Type B pancreatic cell (in vitro differentiated cells): ENCODE measurements around the gene XCR1. TPM values are rescaled to one million over a fixed set of nuclear protein-coding genes. Genes with fewer than 3 reads are reported as not detected.

ENCODE experiments used
- DNase-seq: peaks from one replicate; pipeline ENCODE4 v3.0.0; 2021; ENCODE audit warnings: mixed read lengths; ENCODE audit not compliant: unreplicated experiment; ENCODE audit errors: extremely low spot score
- H3K27ac Mint-ChIP-seq: 2 replicates; pipeline ENCODE4 v1.8.0; 2021; ENCODE audit warnings: mild to moderate bottlenecking, mixed read lengths
- H3K27me3 Mint-ChIP-seq: 2 replicates; pipeline ENCODE4 v1.8.0; 2021; ENCODE audit warnings: mixed read lengths
- H3K36me3 Mint-ChIP-seq: 2 replicates; pipeline ENCODE4 v1.8.0; 2021; ENCODE audit warnings: mixed read lengths
- H3K4me1 Mint-ChIP-seq: one replicate; pipeline ENCODE4 v1.8.0; 2021; ENCODE audit warnings: mixed read lengths; ENCODE audit not compliant: unreplicated experiment
- H3K4me3 Mint-ChIP-seq: 2 replicates; pipeline ENCODE4 v1.8.0; 2021; ENCODE audit warnings: mild to moderate bottlenecking, mixed read lengths
- H3K9me3 Mint-ChIP-seq: 2 replicates; pipeline ENCODE4 v1.8.0; 2021; ENCODE audit warnings: mixed read lengths
- total RNA-seq: library from RNA; stranded (reverse); gene quantifications from 2 replicates; pipeline ENCODE4 v1.2.1, GENCODE V29; 2021; ENCODE audit warnings: low replicate concordance
- TF ChIP-seq, protein P1 (sequence below): fragments of 200-600 bp; sonication (generic); conservative IDR thresholded peaks from 2 replicates; pipeline ENCODE4 v1.5.0; 2021; ENCODE audit warnings: antibody characterized with exemption, mild to moderate bottlenecking

The XCR1 gene
- total RNA-seq, 1 donor from 2014 or later: 3.6 TPM

DNA sequence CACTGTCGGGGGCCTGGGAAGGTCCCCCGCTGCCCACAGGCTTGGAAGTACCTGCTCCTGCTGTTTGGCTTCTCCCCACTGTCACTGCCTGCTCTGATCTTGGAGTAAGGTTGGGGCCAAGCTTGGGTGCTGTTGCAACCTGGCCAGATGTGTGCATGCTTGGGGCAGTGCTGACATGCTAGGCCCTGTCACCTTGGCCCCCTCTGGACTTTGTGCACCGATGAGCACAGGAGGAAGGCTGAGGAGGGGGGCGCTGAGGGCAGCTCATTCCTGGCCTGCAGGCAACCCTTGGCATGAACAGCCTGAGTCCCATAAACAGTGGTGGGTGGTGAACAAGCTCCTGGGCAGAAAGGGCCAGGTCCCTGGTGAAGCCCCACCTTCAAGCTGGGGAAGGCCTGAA is 4.0 kb upstream of the XCR1 start:
- DNase-seq: no peak
- H3K4me3 Mint-ChIP-seq: no peak overlapping the region
- TF ChIP-seq, protein P1, sequence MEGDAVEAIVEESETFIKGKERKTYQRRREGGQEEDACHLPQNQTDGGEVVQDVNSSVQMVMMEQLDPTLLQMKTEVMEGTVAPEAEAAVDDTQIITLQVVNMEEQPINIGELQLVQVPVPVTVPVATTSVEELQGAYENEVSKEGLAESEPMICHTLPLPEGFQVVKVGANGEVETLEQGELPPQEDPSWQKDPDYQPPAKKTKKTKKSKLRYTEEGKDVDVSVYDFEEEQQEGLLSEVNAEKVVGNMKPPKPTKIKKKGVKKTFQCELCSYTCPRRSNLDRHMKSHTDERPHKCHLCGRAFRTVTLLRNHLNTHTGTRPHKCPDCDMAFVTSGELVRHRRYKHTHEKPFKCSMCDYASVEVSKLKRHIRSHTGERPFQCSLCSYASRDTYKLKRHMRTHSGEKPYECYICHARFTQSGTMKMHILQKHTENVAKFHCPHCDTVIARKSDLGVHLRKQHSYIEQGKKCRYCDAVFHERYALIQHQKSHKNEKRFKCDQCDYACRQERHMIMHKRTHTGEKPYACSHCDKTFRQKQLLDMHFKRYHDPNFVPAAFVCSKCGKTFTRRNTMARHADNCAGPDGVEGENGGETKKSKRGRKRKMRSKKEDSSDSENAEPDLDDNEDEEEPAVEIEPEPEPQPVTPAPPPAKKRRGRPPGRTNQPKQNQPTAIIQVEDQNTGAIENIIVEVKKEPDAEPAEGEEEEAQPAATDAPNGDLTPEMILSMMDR: no peak
- H3K4me1 Mint-ChIP-seq: no peaks in the 10 kb centered on the region
- H3K27me3 Mint-ChIP-seq: no peaks in the 10 kb centered on the region
- H3K9me3 Mint-ChIP-seq: peaks cover 6% of the 10 kb centered on the region
- no peak overlapping the region for H3K27ac Mint-ChIP-seq
- H3K36me3 Mint-ChIP-seq: no peaks in the 10 kb centered on the region

DNA sequence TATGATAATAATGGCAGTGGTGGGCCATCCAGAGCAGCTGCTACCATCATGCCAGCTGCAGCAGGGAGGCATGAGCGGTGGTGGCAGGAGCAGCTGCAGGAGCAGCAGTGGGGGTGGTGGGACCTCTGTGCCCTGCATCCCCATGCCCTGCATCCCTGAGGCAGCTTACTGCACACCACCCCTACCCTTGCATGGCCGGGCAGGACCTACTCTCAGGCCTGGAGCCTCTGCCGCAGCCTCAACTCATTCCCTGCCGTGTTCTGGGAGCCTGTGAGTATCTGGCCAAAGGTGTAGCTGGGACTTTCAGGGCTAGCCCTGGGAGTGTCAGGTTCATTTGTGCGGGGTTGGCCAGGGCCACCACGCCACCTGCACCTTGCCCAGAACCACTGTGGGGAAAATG is 3.3 kb upstream of the XCR1 start:
- DNase-seq: no peak
- H3K9me3 Mint-ChIP-seq: peaks cover 6% of the 10 kb centered on the region
- H3K27ac Mint-ChIP-seq: no peak overlapping the region
- no peaks in the 10 kb centered on the region for H3K4me1 Mint-ChIP-seq
- TF ChIP-seq, protein P1: no peak
- no peaks in the 10 kb centered on the region for H3K27me3 Mint-ChIP-seq
- H3K36me3 Mint-ChIP-seq: no peaks in the 10 kb centered on the region
- H3K4me3 Mint-ChIP-seq: no peak overlapping the region

DNA sequence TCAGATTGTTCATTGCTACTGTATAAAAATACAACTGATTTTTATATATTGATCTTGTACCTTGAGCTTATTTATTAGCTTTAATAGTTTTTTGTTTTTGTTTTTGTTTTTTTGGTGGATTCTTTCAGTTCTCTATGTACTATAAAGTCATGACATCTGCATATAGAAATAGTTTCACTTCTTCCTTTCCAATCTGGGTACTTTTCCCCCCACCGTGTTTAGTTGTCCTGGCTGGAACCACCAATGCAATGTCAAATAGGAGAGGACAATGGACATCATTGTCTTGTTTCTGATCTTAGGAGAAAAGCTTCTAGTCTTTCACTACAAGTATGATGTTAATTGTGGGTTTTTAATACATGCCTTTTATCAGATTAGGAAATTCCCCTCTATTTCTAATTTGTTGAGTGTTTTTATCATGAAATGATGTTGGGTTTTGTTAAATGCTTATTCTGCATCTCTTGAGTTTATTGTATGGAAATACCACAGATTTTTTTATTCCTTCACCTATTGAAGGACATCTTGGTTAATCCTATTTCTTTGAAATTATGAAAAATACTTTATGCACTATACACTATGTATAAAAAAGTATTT is 2.8 kb upstream of the XCR1 start:
- no peaks in the 10 kb centered on the region for H3K27me3 Mint-ChIP-seq
- H3K27ac Mint-ChIP-seq: no peak overlapping the region
- TF ChIP-seq, protein P1: no peak
- DNase-seq: no peak
- no peaks in the 10 kb centered on the region for H3K4me1 Mint-ChIP-seq
- no peak overlapping the region for H3K4me3 Mint-ChIP-seq
- H3K9me3 Mint-ChIP-seq: peaks cover 6% of the 10 kb centered on the region
- H3K36me3 Mint-ChIP-seq: no peaks in the 10 kb centered on the region

DNA sequence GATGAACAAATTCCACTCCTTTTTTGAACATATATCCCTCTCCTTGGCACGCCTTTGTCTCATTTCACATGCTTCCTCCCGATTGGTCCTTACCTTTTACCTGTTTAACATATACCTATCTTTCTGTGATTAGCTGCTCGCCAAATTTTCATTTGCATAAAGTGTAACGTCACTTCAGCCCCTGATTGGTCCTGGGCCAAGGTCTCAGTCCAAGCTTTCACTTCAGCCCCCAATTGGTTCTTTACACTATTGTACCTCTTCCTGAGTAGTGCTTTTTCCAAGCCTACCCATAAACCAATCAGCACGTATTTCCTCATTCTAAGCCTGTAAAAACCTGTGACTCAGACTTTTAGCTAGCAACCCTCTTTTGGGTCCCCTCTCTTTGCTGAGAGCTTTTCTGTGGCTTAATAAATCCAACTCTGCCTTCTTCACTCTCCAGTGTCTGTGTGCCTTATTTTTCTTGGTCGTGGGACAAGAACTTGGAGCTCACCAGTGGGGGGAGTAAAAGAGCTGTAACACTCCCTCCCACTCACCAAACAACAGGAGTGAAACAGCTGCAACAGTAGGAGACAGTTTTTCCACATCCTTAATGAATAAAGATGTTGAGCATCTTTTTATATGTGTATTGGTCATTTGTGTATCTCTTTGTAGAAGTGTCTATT is 584 bp upstream of the XCR1 start:
- DNase-seq: no peak
- Mint-ChIP-seq H3K9me3 (peaks cover 6% of the 10 kb centered on the region), H3K4me3 (peak overlapping the region; percentile 55), H3K36me3 (no peaks in the 10 kb centered on the region), H3K4me1 (no peaks in the 10 kb centered on the region), H3K27ac (peak overlapping the region; percentile 91), H3K27me3 (no peaks in the 10 kb centered on the region)
- TF ChIP-seq, protein P1: no peak

DNA sequence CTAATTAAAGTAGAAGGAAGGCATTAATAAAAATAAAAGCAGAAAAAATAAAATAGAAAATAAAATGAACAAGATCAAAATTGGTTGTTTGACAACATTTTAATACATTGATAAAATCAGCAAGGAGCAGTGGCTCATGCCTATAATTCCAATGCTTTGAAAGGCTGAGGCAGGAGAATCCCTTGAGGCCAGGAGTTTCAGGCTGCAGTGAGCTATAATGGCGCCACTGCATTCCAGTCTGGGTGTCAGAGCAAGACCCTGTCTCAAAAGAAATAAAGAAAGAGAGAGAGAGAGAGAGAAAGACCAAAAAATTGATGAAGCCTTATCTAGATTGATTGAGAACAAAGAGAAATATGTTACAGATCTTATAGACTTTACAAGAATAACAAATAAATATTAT is 2.1 kb downstream of the XCR1 start:
- Mint-ChIP-seq H3K4me3 (peak overlapping the region; percentile 39), H3K27ac (no peak overlapping the region), H3K9me3 (peaks cover 10% of the 10 kb centered on the region), H3K27me3 (no peaks in the 10 kb centered on the region), H3K4me1 (no peaks in the 10 kb centered on the region), H3K36me3 (no peaks in the 10 kb centered on the region)
- TF ChIP-seq, protein P1: no peak
- DNase-seq: no peak
